ENCODE results near the gene MGA. TPM values are rescaled to one million over a fixed set of nuclear protein-coding genes. Genes with fewer than 3 reads are reported as not detected.

Gene MGA
- total RNA-seq, 1 donor from 2014 or later, result 31.3 TPM

GRCh38 chr15:41782371-41783282 is 122.4 kb downstream of the MGA start:
- no peak for DNase-seq (ENCODE audit: low read depth in 2 of 2)

GRCh38 chr15:41783296-41783695 is 123.1 kb downstream of the MGA start:
- DNase-seq (ENCODE audit: low read depth in 2 of 2), result no peak

GRCh38 chr15:41788262-41788661 is 128.1 kb downstream of the MGA start:
- no peak for DNase-seq (ENCODE audit: low read depth in 2 of 2)

GRCh38 chr15:41789236-41789635 is 129.0 kb downstream of the MGA start:
- no peak for DNase-seq (ENCODE audit: low read depth in 2 of 2)

GRCh38 chr15:41789662-41790061 is 129.5 kb downstream of the MGA start:
- DNase-seq (ENCODE audit: low read depth in 2 of 2), result no peak

- DNase-seq (ENCODE audit: low read depth in 2 of 2), result no peak
These were observed 130.0 kb downstream of the MGA start for GRCh38 chr15:41790169-41790568.

- peak; percentile 46 to 73 for DNase-seq (ENCODE audit: low read depth in 2 of 2)
These were observed 130.7 kb downstream of the MGA start for GRCh38 chr15:41790756-41791546.

- DNase-seq (ENCODE audit: low read depth in 2 of 2), result no peak
These were observed 131.3 kb downstream of the MGA start for GRCh38 chr15:41791547-41791937.

- DNase-seq (ENCODE audit: low read depth in 2 of 2), result no peak
These were observed 131.9 kb downstream of the MGA start for GRCh38 chr15:41792000-41792637.

- no peak for DNase-seq (ENCODE audit: low read depth in 2 of 2)
These were observed 133.9 kb downstream of the MGA start for GRCh38 chr15:41794081-41794480.

- peak; percentile 30 to 79 for DNase-seq (ENCODE audit: low read depth in 2 of 2)
These were observed 136.0 kb downstream of the MGA start for GRCh38 chr15:41795996-41796856.

- no peak for DNase-seq (ENCODE audit: low read depth in 2 of 2)
These were observed 137.2 kb downstream of the MGA start for GRCh38 chr15:41797201-41797944.

GRCh38 chr15:41798607-41799487 is 138.6 kb downstream of the MGA start:
- DNase-seq (ENCODE audit: low read depth in 2 of 2), result no peak

GRCh38 chr15:41799488-41799805 is 139.2 kb downstream of the MGA start:
- DNase-seq (ENCODE audit: low read depth in 2 of 2), result no peak

GRCh38 chr15:41801185-41801584 is 141.0 kb downstream of the MGA start:
- DNase-seq (ENCODE audit: low read depth in 2 of 2), result no peak

- DNase-seq (ENCODE audit: low read depth in 2 of 2), result peak in 1 of 2 donors; percentile 33
These were observed 141.7 kb downstream of the MGA start for GRCh38 chr15:41801850-41802455.

- peak in 1 of 2 donors; percentile 21 for DNase-seq (ENCODE audit: low read depth in 2 of 2)
These were observed 144.2 kb downstream of the MGA start for GRCh38 chr15:41804361-41804760.

- DNase-seq (ENCODE audit: low read depth in 2 of 2), result peak; percentile 49 to 59
These were observed 144.9 kb downstream of the MGA start for GRCh38 chr15:41804916-41805666.

Measured in lung microvascular endothelial cell (primary cell).